Mucosa of gallbladder (tissue), 1 donor: ENCODE results near the gene KMT5C. TPM values are rescaled to one million over a fixed set of nuclear protein-coding genes. Genes with fewer than 3 reads are reported as not detected.

Experiments used
- DNase-seq: peaks from one replicate; pipeline ENCODE4 v3.0.0-alpha.2; 2020; ENCODE audit warnings: low spot score
- total RNA-seq: library from RNA; stranded (reverse); gene quantifications from one replicate; pipeline ENCODE4 v1.2.1, GENCODE V29; 2021
- donor health status: DM: no; HTN: no; CAD: no.

Gene KMT5C
- total RNA-seq = 24.9 TPM

DNA sequence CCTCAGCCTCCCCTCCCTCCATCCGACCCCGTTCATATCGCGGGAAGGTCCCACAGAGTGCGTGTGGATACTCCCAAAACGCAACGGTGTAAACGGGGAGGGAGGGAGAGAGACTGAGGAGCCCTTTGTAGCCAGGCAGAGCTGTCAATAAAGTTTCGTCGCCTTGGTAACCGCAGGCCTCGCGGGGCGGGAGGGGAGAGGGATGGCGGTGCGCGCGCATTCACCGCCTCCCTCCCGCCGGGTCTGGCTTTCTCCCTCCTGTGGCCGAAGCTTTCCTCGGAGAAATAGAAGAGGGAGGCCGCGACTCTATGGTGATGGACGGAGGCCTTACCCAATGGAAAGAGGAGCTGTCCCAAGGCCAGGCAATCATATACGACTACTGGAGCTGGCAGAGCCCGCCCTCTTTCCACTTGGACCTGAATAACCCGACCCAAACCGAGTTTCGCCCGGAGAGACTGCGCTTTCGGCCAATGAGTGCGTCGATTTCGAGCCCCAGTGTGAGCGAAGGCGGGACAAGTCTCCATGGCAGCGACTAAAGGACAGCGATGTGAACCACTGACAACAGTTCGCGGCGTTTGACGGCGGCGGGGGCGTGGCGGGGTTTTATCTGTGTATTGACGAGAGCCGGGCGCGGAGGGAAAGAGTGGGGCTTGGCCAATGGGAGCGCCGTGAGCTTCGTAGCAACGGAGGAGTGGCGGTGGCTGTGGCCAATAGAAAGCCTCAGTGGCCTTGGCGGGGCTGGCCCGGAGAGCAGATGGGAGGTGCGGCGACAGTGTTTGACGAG is at the start of gene KMT5C:
TSS of gene KMT5C (plus strand) at position 772 of the 784 bp plus-strand sequence. CDS start 2,061 bp downstream, outside the sequence.
- peak; percentile 100 for DNase-seq

DNA sequence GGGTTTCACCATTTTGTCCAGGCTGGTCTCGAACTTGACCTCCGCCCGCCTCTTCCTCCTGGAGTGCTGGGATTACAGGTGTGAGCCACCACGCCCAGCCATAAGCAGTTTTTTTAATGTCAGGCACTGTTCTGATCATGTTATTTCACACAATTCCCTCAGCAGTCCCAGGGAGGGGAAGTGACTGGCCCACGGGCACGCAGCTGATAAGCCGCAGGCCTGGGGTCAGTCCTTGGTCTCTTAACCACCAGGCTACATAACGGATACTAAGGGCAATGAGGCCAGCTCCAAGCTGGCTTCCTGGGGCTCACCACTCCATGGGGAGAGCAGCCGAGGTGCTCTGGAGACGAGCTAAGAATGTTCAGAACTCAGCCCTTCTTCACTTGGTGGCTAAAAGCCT is 42.4 kb upstream of the KMT5C start:
- DNase-seq = no peak

DNA sequence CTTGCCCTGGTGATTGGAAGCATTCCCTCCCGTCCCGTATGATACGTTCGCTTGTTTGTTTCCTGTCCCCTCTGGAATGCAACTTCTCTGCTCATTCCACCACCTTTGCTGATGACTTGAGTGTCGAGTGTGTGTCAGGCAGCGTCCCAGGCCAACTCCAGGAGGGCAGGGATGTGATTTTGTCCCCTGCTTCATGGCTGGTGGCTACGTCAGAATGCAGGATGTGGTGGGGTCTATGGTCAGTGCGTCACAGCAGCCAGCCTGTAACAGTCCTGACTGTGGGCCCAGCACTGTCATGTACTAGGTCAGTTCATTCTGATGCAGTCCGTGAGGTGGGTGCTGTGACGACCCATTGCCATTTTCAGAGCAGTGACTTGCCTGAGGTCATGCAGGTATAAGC is 39.7 kb upstream of the KMT5C start:
- DNase-seq = no peak

DNA sequence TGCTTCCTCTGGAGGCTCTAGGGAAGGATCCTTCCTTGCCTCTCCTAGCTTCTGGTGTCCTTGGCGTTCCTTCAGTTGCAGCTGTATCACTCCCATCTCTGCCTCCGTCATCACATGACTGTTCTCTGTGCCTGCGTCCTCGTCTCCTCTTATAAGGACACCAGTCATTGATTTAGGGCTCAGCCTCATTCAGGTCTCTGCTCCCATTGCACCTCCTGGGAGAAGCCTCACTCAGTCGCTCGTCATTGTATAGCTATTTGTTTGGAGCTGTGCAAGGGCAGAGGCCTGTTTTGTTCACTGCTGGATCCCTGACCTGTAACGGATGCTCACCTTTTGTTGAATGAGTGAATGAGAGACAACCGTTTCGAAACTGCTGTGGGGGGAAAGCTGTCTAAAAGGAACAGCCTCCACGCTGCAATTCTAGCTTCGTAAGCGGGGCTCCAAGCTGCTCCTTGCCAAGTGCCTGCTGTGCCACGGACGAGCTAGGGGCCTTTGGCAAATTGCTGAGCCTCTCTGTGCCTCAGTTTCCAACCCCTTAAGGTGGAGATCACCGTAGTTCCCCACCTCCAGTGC is 38.7 kb upstream of the KMT5C start:
- no peak for DNase-seq

DNA sequence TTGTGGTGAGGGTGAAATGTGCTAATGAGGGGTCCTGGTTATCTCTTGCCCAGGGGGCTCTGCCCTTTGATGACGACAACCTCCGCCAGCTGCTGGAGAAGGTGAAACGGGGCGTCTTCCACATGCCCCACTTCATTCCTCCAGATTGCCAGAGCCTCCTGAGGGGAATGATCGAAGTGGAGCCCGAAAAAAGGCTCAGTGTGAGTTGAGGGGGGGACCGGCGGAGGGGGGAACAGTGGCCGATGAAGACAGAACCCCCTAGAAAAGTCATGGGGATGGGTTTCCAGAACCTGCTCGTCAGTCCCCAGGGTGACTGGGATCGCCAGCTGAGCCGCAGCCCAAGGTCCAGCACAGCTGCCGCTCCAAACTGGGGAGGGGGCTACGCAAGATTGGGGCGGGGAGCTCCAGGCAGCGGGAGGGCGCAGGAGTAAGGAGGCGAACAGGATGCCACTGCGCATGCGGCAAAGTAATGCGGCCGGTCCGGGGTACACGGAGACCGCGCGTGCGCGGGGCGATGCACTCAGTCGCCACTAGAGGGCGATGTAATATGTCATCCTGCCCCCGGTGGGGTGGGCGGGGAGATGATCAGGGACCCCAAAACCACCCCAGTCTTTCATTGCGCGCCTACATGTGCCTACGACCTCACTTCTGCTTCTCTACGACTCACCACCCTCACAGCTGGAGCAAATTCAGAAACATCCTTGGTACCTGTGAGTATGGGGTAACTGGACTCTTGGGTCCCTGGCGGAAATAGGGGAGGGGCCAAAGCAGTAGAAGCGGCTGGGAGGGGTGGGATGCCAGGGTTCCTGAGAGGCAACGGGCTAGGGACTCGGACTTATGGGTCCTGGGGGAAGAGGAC is 38.0 kb upstream of the KMT5C start:
- DNase-seq = peak; percentile 91

DNA sequence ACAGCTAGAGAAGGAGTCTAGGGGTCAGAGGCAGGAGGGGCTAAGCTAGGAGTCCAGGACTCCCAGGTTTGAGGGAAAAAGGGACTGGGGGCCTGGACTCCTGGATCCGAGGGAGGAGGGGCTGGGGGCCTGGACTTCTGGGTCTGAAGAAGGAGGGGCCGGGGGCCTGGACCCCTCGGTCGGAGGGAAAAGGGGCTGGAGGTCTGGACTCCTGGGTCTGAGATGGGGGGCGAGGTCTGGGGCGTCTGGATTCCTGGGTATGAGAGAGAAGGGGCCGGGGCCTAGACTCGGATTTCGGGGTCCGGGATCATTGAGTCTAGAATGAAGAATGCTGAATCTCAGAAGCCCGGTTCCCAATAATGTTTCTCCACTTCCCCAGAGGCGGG is 37.4 kb upstream of the KMT5C start:
- DNase-seq = no peak

DNA sequence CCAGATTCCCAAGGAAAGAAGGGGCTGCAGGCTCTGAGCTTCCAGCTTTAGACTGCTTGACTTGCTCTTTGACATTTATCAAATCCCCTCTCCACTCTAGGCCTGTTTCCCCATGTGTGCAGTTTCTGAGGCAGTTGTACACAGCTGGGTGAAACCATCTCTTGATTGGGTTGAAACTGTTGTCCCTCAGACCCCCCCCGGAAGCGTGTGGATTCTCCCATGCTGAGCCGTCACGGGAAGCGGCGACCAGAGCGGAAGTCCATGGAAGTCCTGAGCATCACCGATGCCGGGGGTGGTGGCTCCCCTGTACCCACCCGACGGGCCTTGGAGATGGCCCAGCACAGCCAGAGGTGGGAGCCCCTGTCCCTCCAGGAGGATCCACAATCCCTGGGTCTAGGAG is 36.2 kb upstream of the KMT5C start:
- DNase-seq = no peak

DNA sequence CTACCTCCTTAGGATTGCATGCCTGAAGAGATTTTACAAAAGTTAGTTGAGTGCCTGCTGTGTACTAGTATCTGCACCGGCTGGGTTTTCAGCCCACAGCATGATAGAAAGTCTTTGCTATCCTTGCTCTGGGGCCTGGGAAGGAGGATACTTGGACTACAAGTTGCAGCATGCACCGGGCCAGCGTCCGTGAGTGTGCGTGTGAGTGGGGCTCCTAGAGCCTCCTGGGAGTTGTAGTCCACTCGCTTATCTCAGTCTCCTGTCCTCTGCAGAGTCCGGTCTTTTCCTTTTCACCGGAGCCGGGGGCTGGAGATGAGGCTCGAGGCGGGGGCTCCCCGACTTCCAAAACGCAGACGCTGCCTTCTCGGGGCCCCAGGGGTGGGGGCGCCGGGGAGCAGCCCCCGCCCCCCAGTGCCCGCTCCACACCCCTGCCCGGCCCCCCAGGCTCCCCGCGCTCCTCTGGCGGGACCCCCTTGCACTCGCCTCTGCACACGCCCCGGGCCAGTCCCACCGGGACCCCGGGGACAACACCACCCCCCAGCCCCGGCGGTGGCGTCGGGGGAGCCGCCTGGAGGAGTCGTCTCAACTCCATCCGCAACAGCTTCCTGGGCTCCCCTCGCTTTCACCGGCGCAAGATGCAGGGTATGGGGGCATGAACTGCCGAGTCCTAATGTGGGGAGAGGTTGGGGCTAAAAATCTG is 35.2 kb upstream of the KMT5C start:
- DNase-seq = no peak

DNA sequence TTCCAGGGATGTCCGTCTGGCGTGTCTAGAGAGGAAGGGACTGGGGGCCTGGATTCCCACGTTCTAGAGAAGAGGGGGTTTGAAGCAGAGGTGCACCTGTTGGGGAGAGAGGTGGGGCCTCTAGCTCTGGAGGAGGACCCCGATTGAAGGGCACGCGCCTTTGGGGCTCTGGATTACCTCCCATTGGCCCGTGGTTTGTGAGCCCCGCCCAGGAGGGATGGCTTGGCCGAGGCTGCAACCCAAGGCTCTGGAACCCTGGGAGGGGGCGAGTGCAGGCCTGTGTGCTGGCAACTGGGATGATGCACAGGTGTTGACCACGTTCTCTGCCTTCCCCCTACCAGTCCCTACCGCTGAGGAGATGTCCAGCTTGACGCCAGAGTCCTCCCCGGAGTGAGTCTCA is 34.7 kb upstream of the KMT5C start:
- no peak for DNase-seq

DNA sequence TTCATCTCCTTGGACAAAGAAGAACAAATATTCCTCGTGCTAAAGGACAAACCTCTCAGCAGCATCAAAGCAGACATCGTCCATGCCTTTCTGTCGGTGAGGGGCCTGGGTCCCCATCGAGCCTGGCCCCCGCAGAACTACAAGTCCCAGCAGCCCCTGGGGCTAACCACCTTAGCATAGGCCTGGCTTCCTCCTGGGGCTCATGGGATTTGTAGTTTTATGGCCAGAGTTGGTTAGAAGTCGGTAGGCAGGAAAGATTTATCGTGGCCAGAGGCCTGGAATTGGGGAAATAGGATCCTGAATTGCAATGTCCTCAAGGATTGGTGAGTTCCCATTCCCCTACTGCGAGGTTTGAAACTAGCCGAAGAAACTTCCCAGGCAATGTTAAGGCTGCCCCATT is 34.2 kb upstream of the KMT5C start:
- DNase-seq = peak; percentile 41

DNA sequence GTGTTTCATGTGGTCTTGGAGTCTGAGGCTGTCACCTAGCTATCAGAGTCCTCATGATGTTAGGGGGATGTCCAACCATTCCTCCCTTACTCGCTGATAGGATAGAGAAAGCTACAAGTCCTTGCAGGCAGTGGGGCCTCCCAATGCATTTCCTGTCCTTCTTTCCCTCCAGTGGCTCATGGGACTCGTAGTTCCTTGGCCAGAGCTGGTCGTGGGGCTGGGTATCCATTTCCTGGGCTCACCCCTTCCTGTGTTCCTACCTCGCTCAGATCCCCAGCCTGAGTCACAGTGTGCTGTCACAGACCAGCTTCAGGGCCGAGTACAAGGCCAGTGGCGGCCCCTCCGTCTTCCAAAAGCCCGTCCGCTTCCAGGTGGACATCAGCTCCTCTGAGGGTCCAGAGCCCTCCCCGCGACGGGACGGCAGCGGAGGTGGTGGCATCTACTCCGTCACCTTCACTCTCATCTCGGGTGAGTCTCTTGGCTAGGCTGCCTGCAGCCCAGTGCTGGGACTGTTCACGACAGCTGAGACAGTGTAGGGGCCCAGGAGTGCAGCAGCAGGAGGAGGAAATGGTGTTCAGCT is 33.6 kb upstream of the KMT5C start:
- no peak for DNase-seq

DNA sequence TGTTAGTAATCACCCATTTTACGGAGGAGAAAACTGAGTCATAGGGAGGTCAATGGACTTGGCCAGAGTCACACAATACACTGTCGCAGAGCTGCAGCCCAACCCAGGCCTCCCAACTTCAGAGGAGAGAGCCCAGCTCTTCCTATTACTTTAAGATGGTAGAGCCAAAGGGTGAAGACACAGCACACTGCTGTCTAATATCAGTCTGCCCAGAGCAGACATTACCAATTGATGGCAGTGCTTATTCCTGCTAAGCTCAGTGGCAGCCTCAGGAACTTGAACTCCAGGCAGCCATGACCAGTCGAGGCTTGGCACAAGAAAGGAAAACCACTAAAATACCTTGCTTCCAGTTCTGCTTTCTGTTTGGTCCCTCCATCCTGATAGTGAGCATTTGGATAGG is 33.0 kb upstream of the KMT5C start:
- DNase-seq = no peak

DNA sequence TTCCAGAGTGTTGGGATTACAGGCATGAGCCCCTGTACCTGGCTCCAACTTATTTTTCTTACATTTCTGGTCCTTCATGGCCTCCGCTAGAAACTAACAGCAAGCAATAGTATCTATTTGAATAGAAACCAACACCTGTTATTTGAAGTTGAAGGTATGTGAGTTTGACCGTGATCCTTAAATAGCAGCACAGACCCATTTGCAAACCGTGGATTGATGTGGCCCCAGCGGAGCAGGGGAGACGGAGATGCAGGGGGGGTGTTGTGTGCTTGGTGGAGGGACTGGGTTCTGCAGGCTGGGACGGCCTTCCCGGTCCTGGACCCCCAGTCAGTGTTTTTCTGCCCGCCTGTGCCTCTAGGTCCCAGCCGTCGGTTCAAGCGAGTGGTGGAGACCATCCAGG is 31.4 kb upstream of the KMT5C start:
- no peak for DNase-seq

DNA sequence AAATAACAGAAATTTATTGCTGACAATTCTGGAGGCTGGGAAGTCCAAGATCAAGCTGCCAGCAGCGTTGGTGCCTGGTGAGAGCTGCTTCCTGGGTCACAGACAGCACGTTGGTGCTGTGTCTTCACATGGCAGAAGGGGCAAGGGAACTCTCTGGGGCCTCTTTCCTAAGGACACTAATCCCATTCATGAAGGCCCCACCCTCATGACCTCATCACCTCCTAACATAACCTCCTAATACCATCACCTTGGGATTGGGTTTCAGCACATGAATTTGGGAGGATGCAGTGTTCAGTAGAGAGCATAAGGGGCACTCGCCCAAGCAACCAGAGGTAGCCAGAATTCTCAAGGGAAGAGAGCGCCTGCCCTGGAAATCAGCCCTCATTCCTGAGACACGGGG is 30.2 kb upstream of the KMT5C start:
- DNase-seq = no peak

DNA sequence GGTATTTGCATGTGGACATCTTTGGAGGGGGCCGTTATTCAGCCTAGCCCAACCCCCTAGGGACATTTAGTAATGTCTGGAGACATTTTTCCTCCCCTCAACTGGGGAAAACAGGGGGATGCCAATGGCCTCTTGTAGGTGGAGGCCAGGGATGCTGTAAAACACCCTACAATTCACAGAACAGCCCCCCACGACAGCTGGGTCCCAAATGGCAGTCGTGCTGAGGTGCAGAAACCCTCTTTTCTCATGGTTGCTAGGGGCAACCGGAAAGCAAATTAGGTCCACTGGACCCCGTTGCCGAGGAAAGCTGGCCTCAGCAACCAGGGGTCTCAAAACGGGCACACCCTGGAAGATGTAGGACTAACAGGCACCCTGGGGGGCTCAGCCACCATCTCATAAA is 29.2 kb upstream of the KMT5C start:
- DNase-seq = no peak

DNA sequence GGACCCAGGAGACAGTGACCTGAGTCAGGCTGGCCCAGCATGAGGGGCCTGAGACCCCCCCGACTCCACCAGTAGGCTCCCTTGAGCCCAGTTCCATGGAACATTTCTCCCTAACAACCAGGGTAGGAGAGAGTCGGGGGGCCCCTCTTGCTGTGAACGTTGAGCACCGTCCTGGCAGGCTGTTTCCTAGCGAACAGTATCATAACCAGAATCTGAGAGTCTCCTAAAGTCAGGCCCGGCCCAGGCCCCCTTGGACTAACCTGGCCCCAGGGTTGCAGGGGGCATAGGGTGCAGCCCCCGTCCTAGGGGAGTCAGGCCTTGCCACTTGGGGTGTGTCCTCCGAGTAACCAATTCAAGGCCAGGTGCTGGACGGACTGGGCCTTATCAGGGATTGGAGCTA is 28.3 kb upstream of the KMT5C start:
- no peak for DNase-seq

DNA sequence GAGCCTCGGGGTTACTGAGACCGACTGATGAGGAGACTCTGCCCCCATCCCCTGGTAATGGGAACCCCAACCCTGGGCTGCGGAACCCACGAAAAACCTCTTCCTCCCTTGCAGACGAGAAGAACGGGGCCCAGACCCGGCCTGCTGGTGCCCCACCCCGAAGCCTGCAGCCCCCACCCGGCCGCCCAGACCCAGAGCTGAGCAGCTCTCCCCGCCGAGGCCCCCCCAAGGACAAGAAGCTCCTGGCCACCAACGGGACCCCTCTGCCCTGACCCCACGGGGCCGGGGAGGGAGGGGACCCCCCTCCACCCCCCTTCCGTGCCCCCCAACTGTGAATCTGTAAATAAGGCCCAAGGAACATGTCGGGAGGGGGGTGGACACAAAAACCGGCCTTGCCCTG is 27.9 kb upstream of the KMT5C start:
- no peak for DNase-seq

DNA sequence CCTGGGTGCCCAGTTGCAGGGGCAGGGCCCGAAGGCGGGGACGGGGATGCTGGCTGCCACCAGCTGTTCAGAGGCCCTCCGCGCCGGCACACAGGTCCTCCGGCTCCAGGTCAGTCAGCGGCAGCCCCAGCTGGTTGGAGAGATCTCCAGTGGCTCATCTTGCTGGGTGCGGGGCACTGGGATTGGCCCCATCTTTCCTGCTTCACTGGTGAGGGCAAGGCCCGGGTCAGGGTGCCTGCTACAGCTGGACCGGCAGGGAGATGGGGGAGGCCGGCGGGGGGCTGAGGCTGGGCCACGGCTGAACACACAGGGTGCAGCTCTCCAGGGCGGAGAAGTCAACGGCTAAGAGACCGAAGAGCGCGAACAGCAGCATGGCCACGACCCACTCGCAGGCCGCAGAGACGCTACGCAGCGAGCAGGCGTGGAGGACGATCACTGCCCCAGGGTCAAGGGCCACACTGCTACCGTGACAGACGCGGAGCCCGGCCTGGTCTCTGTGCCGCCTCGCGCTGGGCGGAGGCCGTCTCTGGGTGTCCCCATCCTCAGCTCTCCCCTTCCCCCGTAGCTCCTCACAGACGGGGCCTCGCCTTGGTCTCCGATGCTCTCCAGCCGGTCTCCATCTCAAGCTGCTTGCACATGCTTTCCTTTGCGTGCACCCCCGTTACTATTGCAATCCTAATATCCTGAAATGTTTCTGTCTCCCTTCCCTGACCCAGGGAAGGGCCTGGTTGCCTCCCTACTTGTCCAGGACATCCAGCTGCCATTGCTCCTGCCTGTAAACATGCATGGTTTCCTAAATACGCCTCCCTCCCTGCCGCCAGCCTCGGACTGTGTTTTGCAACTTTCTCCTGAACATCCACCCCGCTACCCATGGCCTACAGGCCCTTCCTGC is 26.8 kb upstream of the KMT5C start:
- DNase-seq = no peak

DNA sequence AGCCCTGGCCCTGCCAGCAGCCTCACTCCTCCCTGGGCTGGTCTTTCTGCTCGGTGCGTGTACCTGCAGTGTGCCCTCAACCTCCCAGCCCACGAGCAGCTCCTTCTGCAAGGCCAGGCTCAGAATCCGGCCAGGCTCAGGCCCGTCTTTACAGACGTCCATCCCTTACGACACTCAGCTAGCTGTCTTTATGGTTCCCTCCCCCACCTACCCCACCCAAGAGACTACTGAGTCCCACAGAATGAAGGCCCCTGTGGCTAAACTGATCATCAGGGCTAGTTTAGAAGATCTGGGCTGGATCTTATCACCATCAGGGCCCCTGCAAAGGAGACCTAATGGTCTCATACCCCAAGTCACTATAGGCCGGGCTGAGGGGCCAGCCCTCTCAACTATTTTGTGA is 25.3 kb upstream of the KMT5C start:
- DNase-seq = no peak

DNA sequence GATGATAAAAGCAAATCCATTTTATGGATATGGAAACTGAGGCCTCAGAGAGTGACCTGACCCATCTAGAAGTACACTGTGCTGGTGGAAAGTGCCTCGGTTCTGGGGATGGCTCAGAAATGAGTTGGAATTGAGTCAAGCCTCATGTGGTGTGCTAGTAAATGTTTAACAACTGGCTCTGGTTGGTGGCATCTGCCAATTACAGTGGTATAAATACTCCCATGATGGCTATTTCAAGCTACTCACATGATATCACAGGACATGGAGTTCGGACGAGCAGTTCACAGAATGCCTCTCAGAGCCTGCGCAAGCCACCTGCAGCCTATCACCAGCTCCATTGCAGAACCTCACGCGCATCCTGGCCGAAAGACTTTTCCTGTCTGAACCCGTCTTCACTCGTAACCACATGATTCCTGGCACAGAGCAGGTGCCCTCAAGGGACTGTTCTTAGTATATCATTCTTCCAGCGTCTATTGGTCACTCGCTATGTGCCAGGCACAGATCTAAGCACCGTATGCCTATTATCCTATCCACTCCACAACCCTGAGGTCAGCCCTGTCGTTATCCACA is 23.6 kb upstream of the KMT5C start:
- DNase-seq = no peak
